ENCODE measurements around the gene SPARCL1. TPM values are rescaled to one million over a fixed set of nuclear protein-coding genes. Genes with fewer than 3 reads are reported as not detected.

The SPARCL1 gene
- total and polyA plus RNA-seq, 10 of the 15 experiments (the other 5 are each of a cell fraction or from before 2014, with no cell fraction given), result 0.10 to 1.1 TPM; not detected in 8

DNA sequence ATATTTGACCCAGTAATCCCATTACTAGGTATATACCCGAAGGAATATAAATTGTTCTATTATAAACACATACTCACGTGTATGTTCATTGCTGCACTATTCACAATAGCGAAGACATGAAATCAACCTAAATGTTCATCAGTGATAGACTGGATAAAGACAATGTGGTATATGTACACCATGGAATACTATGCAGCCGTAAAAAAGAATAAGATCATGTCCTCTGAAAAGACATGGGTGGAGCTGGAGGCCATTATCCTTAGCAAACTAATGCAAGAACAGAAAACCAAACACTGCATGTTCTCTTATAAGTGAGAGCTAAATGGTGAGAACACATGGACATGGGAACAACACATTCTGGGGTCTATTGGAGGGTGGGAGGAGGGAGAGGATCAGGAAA, 70.3 kb downstream of the SPARCL1 start:
- in situ Hi-C loops (cut with MboI), result no loop called here
- no peak for FAIRE-seq
- RAD21 ChIA-PET (ENCODE audit: unreplicated experiment), result no interaction called here
- Histone ChIP-seq H3K4me3 (no peak overlapping the region), H2AFZ (ENCODE audit: control insufficient read depth, low read depth, low read length) (no peak overlapping the region), H3K36me3 (ENCODE audit: control insufficient read depth in 2 of 2, insufficient read depth in 2 of 2, low read length in 1 of 2) (peaks cover 0 to 4% of the 10 kb centered on the region in 2 experiments; a peak in 1 of 4 replicates), H3K9me3 (replicated peaks; ENCODE audit: control insufficient read depth, insufficient read depth, low read length) (no peaks in the 10 kb centered on the region), H3K27ac (ENCODE audit: control insufficient read depth, insufficient read depth) (no peak overlapping the region), H3K4me1 (ENCODE audit: control insufficient read depth, insufficient read depth, low read length) (no peaks in the 10 kb centered on the region), H3K27me3 (replicated peaks in 1 of 2; ENCODE audit: control insufficient read depth in 2 of 2, insufficient read depth in 2 of 2, low read length in 1 of 2) (no peaks in the 10 kb centered on the region), H3K79me2 (ENCODE audit: control insufficient read depth, insufficient read depth, low read length) (no peaks in the 10 kb centered on the region), H3K4me2 (ENCODE audit: control insufficient read depth, insufficient read depth) (no peak overlapping the region), H4K20me1 (ENCODE audit: control insufficient read depth, insufficient read depth) (no peaks in the 10 kb centered on the region), H3K9ac (ENCODE audit: control insufficient read depth, insufficient read depth, low read length) (no peak overlapping the region)
- 97% methylated on average over 4 of the region's 4 CpGs for WGBS (ENCODE audit: insufficient coverage, insufficient replicate concordance, low lambda C conversion rate, missing lambda C conversion rate)
- intact Hi-C loops (cut with micrococcal nuclease; ENCODE audit: unreplicated experiment), result no loop called here
- BruUV-seq (replicated peaks), result no TSS peak
- TF ChIP-seq RBBP5 (conservative IDR thresholded peaks at IDR 0.05) (no peak), HDAC2 (IDR thresholded peaks at IDR 0.05) (no peak), IRF4 (IDR thresholded peaks at IDR 0.05; ENCODE audit: low read depth, low read length) (no peak), NFIC (IDR thresholded peaks at IDR 0.05; ENCODE audit: low read depth, low read length) (no peak), ZZZ3 (IDR thresholded peaks at IDR 0.05; ENCODE audit: control insufficient read depth, insufficient read length, low read depth) (no peak), MTA3 (IDR thresholded peaks at IDR 0.05; ENCODE audit: borderline replicate concordance, low read length) (no peak), IRF5 (IDR thresholded peaks at IDR 0.05; ENCODE audit: borderline replicate concordance) (no peak), HDGF (IDR thresholded peaks at IDR 0.05) (no peak), FOS (IDR thresholded peaks at IDR 0.05; ENCODE audit: borderline replicate concordance, extremely low read depth, insufficient read length) (no peak), FOXM1 (IDR thresholded peaks at IDR 0.05; ENCODE audit: low read depth, low read length) (no peak), EZH2 (IDR thresholded peaks at IDR 0.05; ENCODE audit: borderline replicate concordance, control insufficient read depth, low read depth, low read length) (no peak), CHD4 (IDR thresholded peaks at IDR 0.05) (no peak), ZNF207 (IDR thresholded peaks at IDR 0.05; ENCODE audit: borderline replicate concordance) (no peak), ASH2L (IDR thresholded peaks at IDR 0.05; ENCODE audit: borderline replicate concordance, low read depth) (no peak)
- TF ChIP-seq, protein P1, sequence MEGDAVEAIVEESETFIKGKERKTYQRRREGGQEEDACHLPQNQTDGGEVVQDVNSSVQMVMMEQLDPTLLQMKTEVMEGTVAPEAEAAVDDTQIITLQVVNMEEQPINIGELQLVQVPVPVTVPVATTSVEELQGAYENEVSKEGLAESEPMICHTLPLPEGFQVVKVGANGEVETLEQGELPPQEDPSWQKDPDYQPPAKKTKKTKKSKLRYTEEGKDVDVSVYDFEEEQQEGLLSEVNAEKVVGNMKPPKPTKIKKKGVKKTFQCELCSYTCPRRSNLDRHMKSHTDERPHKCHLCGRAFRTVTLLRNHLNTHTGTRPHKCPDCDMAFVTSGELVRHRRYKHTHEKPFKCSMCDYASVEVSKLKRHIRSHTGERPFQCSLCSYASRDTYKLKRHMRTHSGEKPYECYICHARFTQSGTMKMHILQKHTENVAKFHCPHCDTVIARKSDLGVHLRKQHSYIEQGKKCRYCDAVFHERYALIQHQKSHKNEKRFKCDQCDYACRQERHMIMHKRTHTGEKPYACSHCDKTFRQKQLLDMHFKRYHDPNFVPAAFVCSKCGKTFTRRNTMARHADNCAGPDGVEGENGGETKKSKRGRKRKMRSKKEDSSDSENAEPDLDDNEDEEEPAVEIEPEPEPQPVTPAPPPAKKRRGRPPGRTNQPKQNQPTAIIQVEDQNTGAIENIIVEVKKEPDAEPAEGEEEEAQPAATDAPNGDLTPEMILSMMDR (IDR thresholded peaks at IDR 0.05 in 2 of 3, conservative IDR thresholded peaks at IDR 0.05 in 1 of 3; ENCODE audit: control insufficient read depth in 2 of 3, extremely low read depth in 1 of 3, insufficient read depth in 1 of 3, low read depth in 3 of 3, low read length in 3 of 3), result no peak
- TF ChIP-seq, protein P2, sequence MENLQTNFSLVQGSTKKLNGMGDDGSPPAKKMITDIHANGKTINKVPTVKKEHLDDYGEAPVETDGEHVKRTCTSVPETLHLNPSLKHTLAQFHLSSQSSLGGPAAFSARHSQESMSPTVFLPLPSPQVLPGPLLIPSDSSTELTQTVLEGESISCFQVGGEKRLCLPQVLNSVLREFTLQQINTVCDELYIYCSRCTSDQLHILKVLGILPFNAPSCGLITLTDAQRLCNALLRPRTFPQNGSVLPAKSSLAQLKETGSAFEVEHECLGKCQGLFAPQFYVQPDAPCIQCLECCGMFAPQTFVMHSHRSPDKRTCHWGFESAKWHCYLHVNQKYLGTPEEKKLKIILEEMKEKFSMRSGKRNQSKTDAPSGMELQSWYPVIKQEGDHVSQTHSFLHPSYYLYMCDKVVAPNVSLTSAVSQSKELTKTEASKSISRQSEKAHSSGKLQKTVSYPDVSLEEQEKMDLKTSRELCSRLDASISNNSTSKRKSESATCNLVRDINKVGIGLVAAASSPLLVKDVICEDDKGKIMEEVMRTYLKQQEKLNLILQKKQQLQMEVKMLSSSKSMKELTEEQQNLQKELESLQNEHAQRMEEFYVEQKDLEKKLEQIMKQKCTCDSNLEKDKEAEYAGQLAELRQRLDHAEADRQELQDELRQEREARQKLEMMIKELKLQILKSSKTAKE (IDR thresholded peaks at IDR 0.05; ENCODE audit: low read depth, poor library complexity, severe bottlenecking), result no peak
- no peak for DNase-seq (ENCODE audit: low read depth, low spot score)
- POLR2A ChIA-PET, result interaction anchor here (0.6 kb wide), 1 partner anchor 33 kb away, joined by 6 read pairs; no protein-coding TSS in a partner anchor
- SMC1A ChIA-PET (ENCODE audit: uncharacterized antibody, unreplicated experiment), result interaction anchor here (1.4 kb wide), 1 partner anchor 8 kb away, joined by 6 read pairs; no protein-coding TSS in a partner anchor
- CTCF ChIA-PET, result interaction anchor here (1.3 to 2.2 kb wide), 3 partner anchors 9 to 82 kb away, joined by 3 to 17 read pairs (median 4); partner anchors contain the start of gene HSD17B11
- no peak for ATAC-seq

Data from GM12878 (cell line).